ENCODE results near the gene RYR3. TPM values are rescaled to one million over a fixed set of nuclear protein-coding genes. Genes with fewer than 3 reads are reported as not detected.
A peak's percentile ranks its signal among the peaks of the same experiment; 100 is the strongest.
"Not testable (repeated sequence)": the region's sequence is repeated elsewhere in the genome, so short reads cannot be mapped to it uniquely, and the experiment has no call there.

RYR3 gene
- total and polyA plus RNA-seq, 9 donors = 11.9 to 48.1 (median 33.2) TPM

- DNase-seq = no peak
- no peaks in the 10 kb centered on the region for H3K9me3 ChIP-seq (replicated peaks; ENCODE audit: control insufficient read depth, low read depth, low read length)
- H3K27ac ChIP-seq (ENCODE audit: low read length) = no peak overlapping the region
- no peaks in the 10 kb centered on the region for H3K4me1 ChIP-seq (ENCODE audit: control insufficient read depth, insufficient read depth, low read length)
- no peaks in the 10 kb centered on the region for H3K27me3 ChIP-seq (ENCODE audit: control insufficient read depth, insufficient read depth, low read length)
- peaks cover 15% of the 10 kb centered on the region for H3K36me3 ChIP-seq (ENCODE audit: control insufficient read depth, insufficient read depth, low read length)
- H3K4me3 ChIP-seq (ENCODE audit: low read length) = no peak overlapping the region
- 73% methylated on average over 3 of the region's 4 CpGs for WGBS (ENCODE audit: insufficient coverage)
Observed at GRCh38 chr15:33553157-33553556, 242.4 kb downstream of the RYR3 start.

GRCh38 chr15:33559207-33559890 is 248.6 kb downstream of the RYR3 start:
- H3K27ac ChIP-seq (ENCODE audit: low read length) = no peak overlapping the region
- no peaks in the 10 kb centered on the region for H3K4me1 ChIP-seq (ENCODE audit: control insufficient read depth, insufficient read depth, low read length)
- H3K4me3 ChIP-seq (ENCODE audit: low read length) = no peak overlapping the region
- no peaks in the 10 kb centered on the region for H3K36me3 ChIP-seq (ENCODE audit: control insufficient read depth, insufficient read depth, low read length)
- no peak for DNase-seq
- no peaks in the 10 kb centered on the region for H3K27me3 ChIP-seq (ENCODE audit: control insufficient read depth, insufficient read depth, low read length)
- no peaks in the 10 kb centered on the region for H3K9me3 ChIP-seq (replicated peaks; ENCODE audit: control insufficient read depth, low read depth, low read length)
- 57% methylated on average over 1 of the region's 3 CpGs for WGBS (ENCODE audit: insufficient coverage)

GRCh38 chr15:33561407-33561806 is 250.6 kb downstream of the RYR3 start:
- peaks cover under 1% of the 10 kb centered on the region for H3K36me3 ChIP-seq (ENCODE audit: control insufficient read depth, insufficient read depth, low read length)
- no peak for DNase-seq
- no peaks in the 10 kb centered on the region for H3K9me3 ChIP-seq (replicated peaks; ENCODE audit: control insufficient read depth, low read depth, low read length)
- no peaks in the 10 kb centered on the region for H3K4me1 ChIP-seq (ENCODE audit: control insufficient read depth, insufficient read depth, low read length)
- H3K4me3 ChIP-seq (ENCODE audit: low read length) = no peak overlapping the region
- H3K27ac ChIP-seq (ENCODE audit: low read length) = no peak overlapping the region
- WGBS (ENCODE audit: insufficient coverage) = 57% methylated on average over 2 of the region's 3 CpGs
- H3K27me3 ChIP-seq (ENCODE audit: control insufficient read depth, insufficient read depth, low read length) = no peaks in the 10 kb centered on the region

GRCh38 chr15:33561967-33562366 is 251.2 kb downstream of the RYR3 start:
- H3K27ac ChIP-seq (ENCODE audit: low read length) = no peak overlapping the region
- H3K4me3 ChIP-seq (ENCODE audit: low read length) = no peak overlapping the region
- peaks cover 4% of the 10 kb centered on the region for H3K36me3 ChIP-seq (ENCODE audit: control insufficient read depth, insufficient read depth, low read length)
- DNase-seq = no peak
- H3K4me1 ChIP-seq (ENCODE audit: control insufficient read depth, insufficient read depth, low read length) = no peaks in the 10 kb centered on the region
- 75% methylated on average over 1 of the region's 5 CpGs for WGBS (ENCODE audit: insufficient coverage)
- H3K9me3 ChIP-seq (replicated peaks; ENCODE audit: control insufficient read depth, low read depth, low read length) = no peaks in the 10 kb centered on the region
- no peaks in the 10 kb centered on the region for H3K27me3 ChIP-seq (ENCODE audit: control insufficient read depth, insufficient read depth, low read length)

- no CpG with 5 or more reads among the region's 3 CpGs for WGBS (ENCODE audit: insufficient coverage)
- no peaks in the 10 kb centered on the region for H3K27me3 ChIP-seq (ENCODE audit: control insufficient read depth, insufficient read depth, low read length)
- no peak for DNase-seq
- H3K27ac ChIP-seq (ENCODE audit: low read length) = no peak overlapping the region
- peaks cover 4% of the 10 kb centered on the region for H3K36me3 ChIP-seq (ENCODE audit: control insufficient read depth, insufficient read depth, low read length)
- no peak overlapping the region for H3K4me3 ChIP-seq (ENCODE audit: low read length)
- H3K4me1 ChIP-seq (ENCODE audit: control insufficient read depth, insufficient read depth, low read length) = no peaks in the 10 kb centered on the region
- H3K9me3 ChIP-seq (replicated peaks; ENCODE audit: control insufficient read depth, low read depth, low read length) = no peaks in the 10 kb centered on the region
Observed at GRCh38 chr15:33565094-33565493, 254.3 kb downstream of the RYR3 start.

GRCh38 chr15:33567652-33568051 is 256.9 kb downstream of the RYR3 start:
- Histone ChIP-seq H3K27ac (ENCODE audit: low read length) (no peak overlapping the region), H3K4me3 (ENCODE audit: low read length) (no peak overlapping the region), H3K4me1 (ENCODE audit: control insufficient read depth, insufficient read depth, low read length) (no peaks in the 10 kb centered on the region), H3K27me3 (ENCODE audit: control insufficient read depth, insufficient read depth, low read length) (no peaks in the 10 kb centered on the region), H3K9me3 (replicated peaks; ENCODE audit: control insufficient read depth, low read depth, low read length) (no peaks in the 10 kb centered on the region), H3K36me3 (ENCODE audit: control insufficient read depth, insufficient read depth, low read length) (peaks cover 4% of the 10 kb centered on the region)
- no peak for DNase-seq

GRCh38 chr15:33569036-33569435 is 258.3 kb downstream of the RYR3 start:
- no peak for DNase-seq
- Histone ChIP-seq H3K4me1 (ENCODE audit: control insufficient read depth, insufficient read depth, low read length) (no peaks in the 10 kb centered on the region), H3K9me3 (replicated peaks; ENCODE audit: control insufficient read depth, low read depth, low read length) (no peaks in the 10 kb centered on the region), H3K4me3 (ENCODE audit: low read length) (no peak overlapping the region), H3K27ac (ENCODE audit: low read length) (no peak overlapping the region), H3K36me3 (ENCODE audit: control insufficient read depth, insufficient read depth, low read length) (peaks cover 4% of the 10 kb centered on the region), H3K27me3 (ENCODE audit: control insufficient read depth, insufficient read depth, low read length) (no peaks in the 10 kb centered on the region)
- no CpG with 5 or more reads among the region's 1 CpG for WGBS (ENCODE audit: insufficient coverage)

- not testable (repeated sequence) for H3K4me1 ChIP-seq (ENCODE audit: control insufficient read depth, insufficient read depth, low read length); H3K27me3 ChIP-seq (ENCODE audit: control insufficient read depth, insufficient read depth, low read length); H3K27ac ChIP-seq (ENCODE audit: low read length); DNase-seq; H3K9me3 ChIP-seq (replicated peaks; ENCODE audit: control insufficient read depth, low read depth, low read length); H3K4me3 ChIP-seq (ENCODE audit: low read length); H3K36me3 ChIP-seq (ENCODE audit: control insufficient read depth, insufficient read depth, low read length)
- no CpG with 5 or more reads among the region's 2 CpGs for WGBS (ENCODE audit: insufficient coverage)
Observed at GRCh38 chr15:33577911-33578310, 267.1 kb downstream of the RYR3 start.

- 79% methylated on average over 2 of the region's 2 CpGs for WGBS (ENCODE audit: insufficient coverage)
- H3K27ac ChIP-seq (ENCODE audit: low read length) = no peak overlapping the region
- no peaks in the 10 kb centered on the region for H3K4me1 ChIP-seq (ENCODE audit: control insufficient read depth, insufficient read depth, low read length)
- no peaks in the 10 kb centered on the region for H3K9me3 ChIP-seq (replicated peaks; ENCODE audit: control insufficient read depth, low read depth, low read length)
- no peak overlapping the region for H3K4me3 ChIP-seq (ENCODE audit: low read length)
- no peaks in the 10 kb centered on the region for H3K27me3 ChIP-seq (ENCODE audit: control insufficient read depth, insufficient read depth, low read length)
- DNase-seq = no peak
- peaks cover 3% of the 10 kb centered on the region for H3K36me3 ChIP-seq (ENCODE audit: control insufficient read depth, insufficient read depth, low read length)
Observed at GRCh38 chr15:33580526-33580925, 269.8 kb downstream of the RYR3 start.

- WGBS (ENCODE audit: insufficient coverage) = no CpG with 5 or more reads among the region's 3 CpGs
- peaks cover 3% of the 10 kb centered on the region for H3K36me3 ChIP-seq (ENCODE audit: control insufficient read depth, insufficient read depth, low read length)
- no peaks in the 10 kb centered on the region for H3K27me3 ChIP-seq (ENCODE audit: control insufficient read depth, insufficient read depth, low read length)
- no peaks in the 10 kb centered on the region for H3K9me3 ChIP-seq (replicated peaks; ENCODE audit: control insufficient read depth, low read depth, low read length)
- no peaks in the 10 kb centered on the region for H3K4me1 ChIP-seq (ENCODE audit: control insufficient read depth, insufficient read depth, low read length)
- H3K27ac ChIP-seq (ENCODE audit: low read length) = no peak overlapping the region
- DNase-seq = no peak
- H3K4me3 ChIP-seq (ENCODE audit: low read length) = no peak overlapping the region
Observed at GRCh38 chr15:33581032-33581431, 270.3 kb downstream of the RYR3 start.

- no peaks in the 10 kb centered on the region for H3K4me1 ChIP-seq (ENCODE audit: control insufficient read depth, insufficient read depth, low read length)
- H3K36me3 ChIP-seq (ENCODE audit: control insufficient read depth, insufficient read depth, low read length) = peaks cover 3% of the 10 kb centered on the region
- no peak overlapping the region for H3K27ac ChIP-seq (ENCODE audit: low read length)
- no peaks in the 10 kb centered on the region for H3K27me3 ChIP-seq (ENCODE audit: control insufficient read depth, insufficient read depth, low read length)
- WGBS (ENCODE audit: insufficient coverage) = 33% methylated on average over 1 of the region's 8 CpGs
- no peaks in the 10 kb centered on the region for H3K9me3 ChIP-seq (replicated peaks; ENCODE audit: control insufficient read depth, low read depth, low read length)
- peak; percentile 11 for DNase-seq
- H3K4me3 ChIP-seq (ENCODE audit: low read length) = no peak overlapping the region
Observed at GRCh38 chr15:33584797-33585196, 274.0 kb downstream of the RYR3 start.
